Measurements from ENCODE around the gene CYP24A1. TPM values are rescaled to one million over a fixed set of nuclear protein-coding genes. Genes with fewer than 3 reads are reported as not detected.
A peak's percentile ranks its signal among the peaks of the same experiment; 100 is the strongest.

CYP24A1 gene
- total and polyA plus RNA-seq, 2 of the 13 experiments (the other 11 are each of a cell fraction or from before 2014, with no cell fraction given): 9.4 to 32.7 TPM

- TF ChIP-seq PAXIP1 (CRISPR knock-in tag; conservative IDR thresholded peaks at IDR 0.05) (peak; percentile 66), CAMTA2 (CRISPR knock-in tag; IDR thresholded peaks at IDR 0.05; ENCODE audit: borderline replicate concordance) (no peak), ERF (CRISPR knock-in tag; IDR thresholded peaks at IDR 0.05) (peak; percentile 76; the same call in 1 of the 2 replicates), SPEN (CRISPR knock-in tag; IDR thresholded peaks at IDR 0.05; ENCODE audit: low read depth) (peak; percentile 58; the same call in 1 of the 2 replicates), ZNF142 (CRISPR knock-in tag; IDR thresholded peaks at IDR 0.05) (peak; percentile 72; the same call in 1 of the 2 replicates), KLF6 (CRISPR knock-in tag; IDR thresholded peaks at IDR 0.05) (0 out of 2 replicates have a peak, but pooled peaks have one; percentile 0), ARNT2 (CRISPR knock-in tag; IDR thresholded peaks at IDR 0.05; ENCODE audit: low read depth) (0 out of 2 replicates have a peak, but pooled peaks have one; percentile 28), ZNF263 (CRISPR knock-in tag; IDR thresholded peaks at IDR 0.05) (peak; percentile 70; the same call in 1 of the 2 replicates), RFX3 (CRISPR knock-in tag; IDR thresholded peaks at IDR 0.05) (no peak), ARID2 (CRISPR knock-in tag; IDR thresholded peaks at IDR 0.05; ENCODE audit: borderline replicate concordance) (no peak), FOXP4 (CRISPR knock-in tag; IDR thresholded peaks at IDR 0.05) (peak; percentile 89), MAFK (conservative IDR thresholded peaks at IDR 0.05 in 1 of 2, IDR thresholded peaks at IDR 0.05 in 1 of 2; ENCODE audit: low read length in 2 of 2) (peak; percentile 67 to 79), TARDBP (CRISPR knock-in tag; IDR thresholded peaks at IDR 0.05) (no peak; the same call in 1 of the 2 replicates), MYNN (CRISPR knock-in tag; IDR thresholded peaks at IDR 0.05; ENCODE audit: low read depth) (peak; percentile 13; the same call in 1 of the 2 replicates), GZF1 (CRISPR knock-in tag; IDR thresholded peaks at IDR 0.05) (no peak), TBX3 (IDR thresholded peaks at IDR 0.05; ENCODE audit: borderline replicate concordance) (0 out of 2 replicates have a peak, but pooled peaks have one; percentile 37)
Measured at GRCh38 chr20:54133434-54134427, 40.1 kb downstream of the CYP24A1 start (continued).
